HG02973 (cell line): ENCODE data around the gene THAP10.

Experiments used
- ATAC-seq: cut with Tn5 transposase; IDR thresholded peaks from one replicate; pipeline ENCODE4 v1.9.1; 2021; ENCODE audit warnings: moderate library complexity; ENCODE audit not compliant: unreplicated experiment

THAP10 gene

GRCh38 chr15:70854666-70854976 lies 37.6 kb downstream of the THAP10 start:
- ATAC-seq: no peak

DNA sequence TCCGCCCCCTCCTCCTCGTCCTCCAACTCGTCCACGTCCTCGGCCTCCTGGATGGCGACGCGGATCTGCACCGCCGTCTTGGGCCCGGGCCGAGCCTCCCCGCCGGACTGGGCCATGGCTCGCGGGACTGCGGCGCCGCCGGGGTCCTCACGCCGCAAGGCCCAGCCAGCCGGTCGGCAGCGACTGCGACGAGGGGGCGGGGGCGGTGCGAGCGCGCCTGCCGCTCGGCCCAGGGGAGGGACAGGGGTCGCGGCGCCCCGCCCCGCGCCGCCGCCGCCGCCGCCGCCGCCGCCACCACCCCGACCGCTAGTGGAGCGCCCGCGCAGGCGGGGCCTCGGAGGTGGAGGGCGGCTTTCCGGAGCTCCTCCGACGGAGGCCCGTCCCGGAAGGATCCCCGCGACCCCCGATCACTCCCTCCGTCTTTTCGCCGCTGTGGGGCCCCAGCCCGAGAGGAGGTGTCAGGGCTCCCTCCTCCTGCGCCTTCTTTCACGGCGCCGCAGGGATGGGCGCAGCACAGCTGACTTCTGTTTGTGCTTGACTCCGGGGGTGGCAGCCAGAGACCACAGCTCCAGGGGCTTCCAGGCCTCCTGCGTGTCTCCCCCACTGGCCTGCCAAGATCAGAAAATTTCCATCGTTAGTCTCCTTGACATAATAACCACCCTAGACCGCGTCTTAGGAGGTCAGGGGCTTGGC lies 38.1 kb downstream of the THAP10 start, which contains the start of gene LARP6:
Gene LARP6 (minus strand): TSS at position 185 of the 693 bp plus-strand sequence. CDS start 69 bp downstream, at position 116.
- ATAC-seq: no peak

DNA sequence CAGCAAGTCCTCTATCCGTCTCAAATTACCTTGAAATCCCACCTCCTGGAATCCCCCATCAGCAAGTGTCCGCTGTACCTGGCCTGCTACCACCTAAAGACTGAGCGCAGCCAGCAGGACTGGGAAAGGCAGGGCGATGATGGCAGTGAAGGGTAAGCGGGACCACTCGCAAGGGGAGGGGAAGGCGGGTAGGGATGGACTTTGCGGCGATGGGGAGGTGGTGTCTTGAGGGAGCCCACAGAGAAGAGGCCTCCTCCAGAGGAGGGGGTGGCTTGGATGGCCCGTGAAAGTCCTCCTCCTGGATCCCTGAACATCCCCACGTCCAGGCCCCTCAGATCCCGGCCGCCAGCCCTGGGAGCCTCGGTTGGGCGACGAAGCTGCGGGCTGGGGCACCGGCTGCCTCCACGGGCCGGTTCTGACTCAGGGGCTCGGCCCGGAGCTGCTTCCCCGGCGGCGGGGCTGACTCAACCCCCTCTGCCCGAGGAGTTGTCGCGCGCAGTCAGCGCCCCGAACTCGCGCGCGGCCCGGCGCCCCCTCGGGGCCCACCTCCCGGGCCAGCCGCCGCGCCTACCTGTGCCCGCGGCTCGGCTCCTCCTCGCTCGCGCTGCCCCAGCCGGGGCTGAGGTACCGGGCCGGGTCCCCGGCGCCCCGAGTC lies 38.8 kb downstream of the THAP10 start:
- ATAC-seq: no peak

- ATAC-seq: no peak
Observed at GRCh38 chr15:70852501-70853317, 39.5 kb downstream of the THAP10 start.

DNA sequence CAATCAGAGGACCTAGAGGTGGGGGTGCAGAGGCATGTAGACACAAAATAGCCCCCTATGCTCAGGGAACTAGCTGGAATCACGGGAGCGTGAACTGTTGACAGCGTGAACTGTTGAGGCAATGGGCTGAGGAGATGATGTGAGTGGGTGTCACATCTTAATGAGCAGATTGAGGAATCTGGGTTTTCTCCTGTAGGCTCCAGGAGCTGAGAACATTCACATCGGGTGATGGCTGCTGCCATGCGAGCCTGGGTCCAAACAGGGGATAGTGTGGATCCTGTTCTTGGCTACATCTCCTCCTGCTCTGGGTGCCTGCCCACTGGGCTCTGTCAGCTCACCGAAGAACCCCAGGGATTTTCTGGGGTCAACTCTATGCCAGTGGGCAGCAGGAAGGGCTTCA lies 40.3 kb downstream of the THAP10 start:
- no peak for ATAC-seq

DNA sequence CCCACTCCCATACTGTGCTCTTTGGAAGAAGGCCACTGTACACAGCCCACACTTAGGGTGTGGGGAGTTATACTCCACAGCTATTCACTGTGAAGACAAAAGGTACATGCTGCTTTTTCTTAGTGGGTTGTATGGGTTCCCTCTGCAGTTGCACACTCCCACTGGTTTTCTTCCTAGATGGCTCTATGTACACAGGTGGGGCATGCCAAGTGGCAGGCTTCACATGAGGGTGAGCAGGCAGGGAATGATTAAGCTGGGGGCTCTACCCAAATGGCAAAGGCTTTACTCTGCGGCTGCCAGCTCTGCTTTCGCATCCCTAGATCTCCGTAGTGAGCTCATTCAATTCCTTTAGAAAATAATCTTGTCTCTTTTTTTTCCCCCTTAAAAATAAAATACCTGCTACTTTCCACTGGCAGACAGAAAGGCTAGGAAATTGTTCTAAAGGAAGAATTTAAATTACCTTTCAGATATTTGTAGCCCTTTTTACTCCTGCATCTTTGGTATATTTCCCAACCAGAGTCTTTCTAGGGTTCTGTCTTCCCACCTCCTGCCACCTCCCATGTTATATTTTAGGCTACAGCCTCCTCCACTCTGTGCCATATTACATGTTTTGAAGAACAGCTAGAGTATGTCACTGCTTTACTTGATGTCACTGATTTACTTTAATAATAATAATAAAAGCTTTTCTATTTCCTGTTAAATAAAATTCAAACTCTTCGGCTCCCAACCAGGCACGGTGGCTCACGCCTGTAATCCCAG lies 46.5 kb downstream of the THAP10 start:
- no peak for ATAC-seq

GRCh38 chr15:70837476-70837875 lies 54.8 kb downstream of the THAP10 start:
- no peak for ATAC-seq

DNA sequence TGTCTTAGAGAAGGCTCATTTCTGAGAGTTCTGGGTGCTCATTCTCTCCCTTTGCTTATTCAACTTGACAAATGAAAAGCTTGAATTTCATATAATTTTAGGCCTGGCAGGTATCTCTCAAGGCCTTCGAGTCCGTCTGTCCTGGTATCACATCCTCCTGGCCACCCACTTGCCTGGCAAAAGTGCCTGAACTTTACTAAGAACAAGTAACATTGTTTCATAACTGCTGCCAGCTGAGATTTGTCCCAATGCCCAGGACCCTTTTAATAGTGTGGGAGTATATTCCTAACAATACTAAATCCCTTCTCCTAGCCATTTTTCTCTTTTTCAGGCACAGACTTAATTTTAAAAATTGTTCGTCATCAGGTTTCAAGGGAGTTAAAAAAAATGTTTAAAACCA lies 56.4 kb downstream of the THAP10 start:
- ATAC-seq: no peak

- no peak for ATAC-seq
Observed at GRCh38 chr15:70835415-70835814, 56.8 kb downstream of the THAP10 start.

GRCh38 chr15:70834999-70835398 lies 57.2 kb downstream of the THAP10 start:
- no peak for ATAC-seq

DNA sequence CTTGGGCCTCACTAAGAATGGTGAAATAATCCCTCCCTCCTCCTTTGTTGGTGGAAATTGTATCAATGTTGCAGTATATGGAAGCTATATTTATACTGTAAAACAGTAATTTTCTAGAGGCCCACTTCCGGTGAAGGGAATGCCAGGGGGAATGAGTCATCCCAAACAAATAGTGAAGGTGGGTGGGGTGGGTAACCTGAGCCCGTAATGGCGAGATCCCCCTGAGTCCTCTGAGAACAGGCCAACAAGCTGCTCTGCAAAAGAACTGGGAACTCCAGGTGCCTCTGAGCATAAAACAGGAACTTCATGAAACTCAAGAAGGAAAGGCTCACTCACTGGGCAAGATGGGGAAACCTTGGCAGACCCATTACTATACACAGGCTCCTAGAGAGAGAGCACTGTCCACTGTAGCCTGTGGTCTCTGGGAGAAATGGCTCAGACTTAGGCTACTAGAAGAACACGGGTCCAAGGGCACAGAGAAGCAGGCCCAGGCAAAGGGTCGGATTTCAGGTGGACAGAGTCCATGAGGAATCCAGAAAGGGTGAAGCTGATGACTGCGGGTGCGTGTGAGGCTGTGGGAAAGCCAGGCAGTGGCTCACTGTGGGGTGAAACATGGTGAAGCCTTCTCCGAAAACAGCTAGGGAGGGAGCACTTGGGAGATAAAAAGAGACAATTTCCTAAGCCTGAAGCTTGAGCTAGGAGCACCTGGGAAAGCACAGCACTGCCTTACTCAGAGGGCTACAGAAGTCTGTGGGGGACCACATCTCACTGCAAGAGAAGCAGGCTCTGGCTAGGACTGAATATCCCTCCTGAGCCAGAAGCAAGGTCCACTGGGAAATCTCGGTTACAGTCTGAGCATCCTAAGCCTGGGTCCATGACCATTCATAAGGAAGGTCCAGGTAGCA lies 58.1 kb downstream of the THAP10 start:
- no peak for ATAC-seq

GRCh38 chr15:70833422-70833821 lies 58.8 kb downstream of the THAP10 start:
- no peak for ATAC-seq

- no peak for ATAC-seq
Observed at GRCh38 chr15:70832176-70832575, 60.1 kb downstream of the THAP10 start.
